A549 (cell line): ENCODE data around the gene ZNF121.

ENCODE experiments used
- FOSB ChIP-seq: fragments of 250-450 bp; sonication (Bioruptor Pico); IDR thresholded peaks from 2 replicates; pipeline ENCODE4 v1.5.0; 2020; ENCODE audit warnings: mild to moderate bottlenecking, moderate library complexity
- HMGXB4 ChIP-seq: fragments of 250-450 bp; sonication (Bioruptor Pico); IDR thresholded peaks from 2 replicates; pipeline ENCODE4 v1.5.0; 2021; ENCODE audit warnings: mild to moderate bottlenecking, moderate library complexity, borderline replicate concordance
- POLR2A ChIP-seq: IDR thresholded peaks from 2 replicates; pipeline ENCODE4 v1.6.1; 2012; ENCODE audit warnings: mild to moderate bottlenecking, low read length
- POLR2AphosphoS2 ChIP-seq: conservative IDR thresholded peaks from 2 replicates; pipeline ENCODE4 v1.6.1; 2012; ENCODE audit warnings: low read length, improper control_type of control experiment, inconsistent platforms
- RAD21 ChIP-seq, 2 experiments: fragments of >200 bp in 1 of 2; sonication (Bioruptor Twin) in 1 of 2; formaldehyde crosslinking in 1 of 2; IDR thresholded peaks in 1 of 2; conservative IDR thresholded peaks in 1 of 2; 2 replicates in 1 of 2; 3 replicates in 1 of 2; pipeline ENCODE4 v1.6.1; 2012 to 2018; ENCODE audit warnings: inconsistent platforms in 1 of 2
- RARB ChIP-seq: fragments of 250-450 bp; sonication (Bioruptor Pico); IDR thresholded peaks from 2 replicates; pipeline ENCODE4 v1.8.0; 2021; ENCODE audit warnings: mild to moderate bottlenecking, moderate library complexity
- SMC3 ChIP-seq: fragments of >200 bp; sonication (Bioruptor Twin); formaldehyde crosslinking; IDR thresholded peaks from 3 replicates; pipeline ENCODE4 v1.6.1; 2018; ENCODE audit warnings: inconsistent platforms

DNA sequence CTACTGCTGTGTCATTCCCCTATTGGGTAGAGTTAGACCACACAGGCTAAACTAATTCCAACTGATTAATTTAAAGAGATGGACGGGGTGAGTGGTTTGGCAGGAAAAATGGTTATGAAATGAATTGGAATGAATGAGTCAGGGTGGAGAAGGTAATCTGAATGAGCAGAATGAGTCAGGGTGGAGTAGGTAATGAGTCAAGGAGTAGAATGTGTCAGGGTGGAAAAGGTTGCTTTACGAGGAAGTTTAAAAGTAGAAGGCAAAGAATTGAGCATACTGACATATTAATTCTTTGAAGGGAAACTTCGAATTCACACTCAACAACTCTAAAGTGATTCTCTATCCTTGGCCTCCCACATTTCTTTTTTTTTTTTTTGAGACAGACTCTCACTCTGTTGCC lies 12.7 kb upstream of the ZNF121 start:
- no peak for TF ChIP-seq POLR2A
- no peak for TF ChIP-seq POLR2AphosphoS2
- TF ChIP-seq SMC3, result no peak
- TF ChIP-seq RAD21 (conservative IDR thresholded peaks at IDR 0.05 in 1 of 2, IDR thresholded peaks at IDR 0.05 in 1 of 2), result no peak
- TF ChIP-seq HMGXB4 (CRISPR knock-in tag), result no peak
- TF ChIP-seq FOSB (CRISPR knock-in tag), result no peak
- no peak for TF ChIP-seq RARB (CRISPR knock-in tag)
